ENCODE results near the gene STK25.

The STK25 gene

DNA sequence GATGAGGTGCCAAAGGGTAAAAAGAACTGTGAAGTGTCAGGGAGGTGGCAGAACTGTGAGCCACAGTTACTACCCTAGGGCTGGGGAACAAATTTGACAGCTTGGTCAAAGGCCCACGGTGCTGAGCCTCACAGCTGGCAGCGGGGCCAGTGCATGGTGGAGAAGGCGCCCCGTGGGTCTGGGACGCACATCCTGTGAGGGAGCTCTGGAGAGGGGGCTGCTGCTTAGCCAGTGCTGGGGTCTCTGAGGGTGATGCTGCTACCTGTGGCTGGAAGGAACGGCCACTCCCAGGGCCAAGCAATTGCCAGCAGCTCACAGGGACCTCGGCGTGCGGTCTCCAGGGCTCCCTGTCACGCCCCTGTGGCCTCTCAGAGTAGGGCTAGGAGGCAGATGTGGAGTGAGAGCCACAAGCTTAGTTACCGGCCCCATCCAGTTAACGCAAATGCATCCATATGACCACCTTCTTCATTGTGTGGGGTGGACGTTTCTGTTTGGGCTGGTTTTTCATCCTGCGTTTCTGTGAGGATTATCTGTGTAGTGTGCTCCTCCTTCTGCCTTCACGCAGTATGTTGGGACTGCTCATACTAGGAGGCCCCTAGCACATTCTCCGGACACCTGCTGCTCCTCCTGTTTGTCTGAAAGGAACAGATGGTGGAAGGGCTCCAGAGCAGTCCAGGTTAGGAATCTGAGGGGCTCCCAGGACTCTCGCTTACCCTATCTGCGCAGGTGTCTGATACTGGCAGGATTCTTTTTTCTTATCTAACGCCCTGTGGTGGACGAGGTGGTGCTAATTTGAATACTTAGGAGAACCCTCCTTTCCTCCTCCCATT is 26.0 kb downstream of the STK25 start:
- DNase-seq (ENCODE audit: low read depth): no peak
- H3K4me3 ChIP-seq (ENCODE audit: low read depth, low read length): no peak overlapping the region
- TF ChIP-seq, protein P1, sequence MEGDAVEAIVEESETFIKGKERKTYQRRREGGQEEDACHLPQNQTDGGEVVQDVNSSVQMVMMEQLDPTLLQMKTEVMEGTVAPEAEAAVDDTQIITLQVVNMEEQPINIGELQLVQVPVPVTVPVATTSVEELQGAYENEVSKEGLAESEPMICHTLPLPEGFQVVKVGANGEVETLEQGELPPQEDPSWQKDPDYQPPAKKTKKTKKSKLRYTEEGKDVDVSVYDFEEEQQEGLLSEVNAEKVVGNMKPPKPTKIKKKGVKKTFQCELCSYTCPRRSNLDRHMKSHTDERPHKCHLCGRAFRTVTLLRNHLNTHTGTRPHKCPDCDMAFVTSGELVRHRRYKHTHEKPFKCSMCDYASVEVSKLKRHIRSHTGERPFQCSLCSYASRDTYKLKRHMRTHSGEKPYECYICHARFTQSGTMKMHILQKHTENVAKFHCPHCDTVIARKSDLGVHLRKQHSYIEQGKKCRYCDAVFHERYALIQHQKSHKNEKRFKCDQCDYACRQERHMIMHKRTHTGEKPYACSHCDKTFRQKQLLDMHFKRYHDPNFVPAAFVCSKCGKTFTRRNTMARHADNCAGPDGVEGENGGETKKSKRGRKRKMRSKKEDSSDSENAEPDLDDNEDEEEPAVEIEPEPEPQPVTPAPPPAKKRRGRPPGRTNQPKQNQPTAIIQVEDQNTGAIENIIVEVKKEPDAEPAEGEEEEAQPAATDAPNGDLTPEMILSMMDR (IDR thresholded peaks at IDR 0.05; ENCODE audit: control insufficient read depth, extremely low read depth, insufficient read depth): no peak

DNA sequence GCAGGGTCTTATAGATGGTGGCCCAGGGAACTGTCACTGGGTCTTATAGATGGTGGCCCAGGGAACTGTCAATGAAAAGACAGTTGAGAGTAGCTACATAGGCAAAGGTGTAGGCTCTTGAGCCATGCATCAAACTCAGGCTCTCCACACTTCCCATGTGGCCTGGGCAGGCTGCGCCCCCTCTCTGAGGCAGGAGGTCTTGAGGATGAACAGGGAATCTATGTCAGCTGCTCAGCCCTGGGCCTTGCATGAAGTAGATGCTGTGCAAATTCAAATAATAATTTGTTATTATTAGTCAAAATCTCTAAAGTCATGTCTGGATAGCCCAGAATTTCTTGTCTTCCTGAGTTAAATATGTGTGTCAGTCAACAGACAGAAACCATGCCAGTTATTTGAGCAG is 26.7 kb downstream of the STK25 start:
- H3K4me3 ChIP-seq (ENCODE audit: low read depth, low read length): no peak overlapping the region
- TF ChIP-seq, protein P1 (IDR thresholded peaks at IDR 0.05; ENCODE audit: control insufficient read depth, extremely low read depth, insufficient read depth): no peak
- no peak for DNase-seq (ENCODE audit: low read depth)

DNA sequence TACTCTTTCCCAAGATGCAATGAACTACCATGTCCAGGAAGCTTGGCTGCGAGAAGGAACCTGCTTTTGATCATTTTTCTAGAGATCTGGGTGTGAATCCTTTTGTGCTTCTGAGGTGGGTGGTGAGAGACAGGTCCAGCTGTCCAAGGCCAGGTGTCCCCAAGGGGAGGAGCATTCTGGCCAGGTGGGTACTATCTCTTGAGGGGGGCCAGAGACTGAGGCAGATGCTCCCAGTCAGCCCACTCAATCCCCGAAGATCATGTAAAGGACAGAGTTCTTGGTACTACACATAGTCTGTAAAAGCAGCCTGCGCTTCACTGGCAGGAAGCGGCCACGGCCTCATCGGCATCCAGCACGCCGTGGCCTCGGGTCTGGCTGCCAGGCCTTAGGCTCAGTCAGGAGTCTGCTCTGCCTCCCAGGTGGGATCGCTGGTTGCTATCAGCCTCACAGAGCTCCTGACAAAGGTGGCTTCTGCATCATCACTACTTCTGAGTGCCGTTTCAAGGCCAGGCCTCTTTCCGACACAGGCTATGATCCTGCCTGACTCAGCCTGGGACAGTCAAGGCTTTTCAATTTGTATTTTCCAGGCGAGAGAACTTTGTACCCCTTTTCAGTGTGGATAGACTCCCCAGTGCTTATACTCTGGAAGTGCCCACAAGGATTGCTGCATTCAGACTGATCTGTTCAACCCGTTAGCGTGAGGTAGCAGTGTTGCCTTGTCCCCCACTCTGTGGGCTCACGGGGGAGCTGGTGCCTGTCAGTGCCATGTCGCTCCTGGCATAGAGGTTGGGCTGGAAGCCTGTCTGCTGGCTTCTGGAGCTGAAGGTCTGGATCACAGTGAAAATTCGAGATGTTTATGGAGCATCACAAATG is 29.1 kb downstream of the STK25 start:
- no peak overlapping the region for H3K4me3 ChIP-seq (ENCODE audit: low read depth, low read length)
- no peak for DNase-seq (ENCODE audit: low read depth)
- TF ChIP-seq, protein P1 (IDR thresholded peaks at IDR 0.05; ENCODE audit: control insufficient read depth, extremely low read depth, insufficient read depth): no peak

DNA sequence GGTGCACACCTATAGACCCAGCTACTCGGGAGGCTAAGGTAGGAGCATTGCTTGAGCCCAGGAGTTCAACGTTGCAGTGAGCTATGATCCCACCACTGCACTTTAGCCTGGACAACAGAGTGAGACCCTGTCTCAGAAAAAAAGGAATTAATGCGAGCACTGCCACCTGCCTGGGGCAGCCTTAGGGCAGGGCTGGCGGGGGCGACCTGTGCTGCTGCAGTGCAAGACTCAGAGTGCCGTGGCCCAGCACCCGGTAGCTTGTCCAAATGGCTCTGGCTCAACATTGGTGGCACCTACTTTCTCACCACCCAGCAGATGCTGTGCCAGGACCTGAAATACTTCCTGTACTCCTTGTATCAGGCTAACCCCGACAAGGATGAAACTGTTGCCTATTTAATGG is 30.2 kb downstream of the STK25 start:
- no peak overlapping the region for H3K4me3 ChIP-seq (ENCODE audit: low read depth, low read length)
- TF ChIP-seq, protein P1 (IDR thresholded peaks at IDR 0.05; ENCODE audit: control insufficient read depth, extremely low read depth, insufficient read depth): no peak
- DNase-seq (ENCODE audit: low read depth): no peak

- no peak overlapping the region for H3K4me3 ChIP-seq (ENCODE audit: low read depth, low read length)
- TF ChIP-seq, protein P1 (IDR thresholded peaks at IDR 0.05; ENCODE audit: control insufficient read depth, extremely low read depth, insufficient read depth): no peak
- DNase-seq (ENCODE audit: low read depth): no peak
These were observed 33.1 kb downstream of the STK25 start for GRCh38 chr2:241475267-241475666.

GRCh38 chr2:241473399-241473798 is 35.0 kb downstream of the STK25 start:
- DNase-seq (ENCODE audit: low read depth): no peak
- TF ChIP-seq, protein P1 (IDR thresholded peaks at IDR 0.05; ENCODE audit: control insufficient read depth, extremely low read depth, insufficient read depth): no peak
- H3K4me3 ChIP-seq (ENCODE audit: low read depth, low read length): no peak overlapping the region

Data from LNCaP clone FGC (cell line).